ENCODE data around the gene HSPA1B.
A peak's percentile ranks its signal among the peaks of the same experiment; 100 is the strongest.
"Not testable (repeated sequence)": the region's sequence is repeated elsewhere in the genome, so short reads cannot be mapped to it uniquely, and the experiment has no call there.

HSPA1B gene

DNA sequence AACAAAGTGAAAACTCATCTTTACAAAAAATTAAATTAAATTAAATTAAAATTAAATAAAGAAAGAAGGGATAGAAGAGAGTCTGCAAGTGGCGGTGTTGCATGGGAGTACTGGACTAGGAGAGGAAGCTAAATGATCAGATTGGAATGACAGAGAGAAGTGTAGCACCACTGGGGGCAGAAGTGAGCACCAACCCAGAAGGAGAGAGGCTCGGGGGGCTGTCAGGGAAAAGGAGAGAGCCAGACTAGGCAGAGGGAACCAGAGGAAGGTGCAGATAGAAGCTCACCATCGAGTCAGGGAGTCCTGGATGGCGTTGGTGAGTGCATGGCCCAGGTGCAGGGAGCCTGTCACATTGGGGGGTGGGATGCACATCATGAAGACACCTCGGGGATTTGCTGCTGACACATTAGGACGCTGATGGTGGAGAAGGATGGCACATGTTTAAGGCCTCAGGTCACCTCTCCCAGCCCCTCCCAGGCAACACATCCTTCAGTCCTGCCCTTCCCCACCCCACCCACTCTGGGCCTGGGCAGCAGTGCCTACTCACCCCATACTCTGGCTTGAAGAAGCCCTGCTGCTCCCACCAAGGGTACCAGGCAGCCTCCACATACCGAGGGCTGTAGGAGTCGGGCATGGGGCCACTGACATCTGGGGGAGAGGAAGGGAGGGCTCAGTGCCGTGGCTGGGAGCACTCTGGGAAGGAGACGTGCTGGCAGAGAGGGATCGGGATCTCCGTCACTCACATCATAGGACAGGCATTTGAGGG, 36.0 kb upstream of the HSPA1B start:
- Histone ChIP-seq H3K79me2 (ENCODE audit: control insufficient read depth, low read length) (peaks cover 42% of the 10 kb centered on the region), H3K27ac (ENCODE audit: low read depth, low read length) (no peak overlapping the region), H3K4me3 (ENCODE audit: low read length) (no peak overlapping the region), H3K27me3 (ENCODE audit: control insufficient read depth, low read length) (no peaks in the 10 kb centered on the region), H3K9me2 (replicated peaks; ENCODE audit: control insufficient read depth, low read length) (no peaks in the 10 kb centered on the region), H4K20me1 (ENCODE audit: control insufficient read depth, insufficient read depth, low read depth, low read length) (peaks cover 4% of the 10 kb centered on the region; the same call in 1 of the 2 replicates), H3K9me3 (ENCODE audit: control insufficient read depth, insufficient read depth, low read length) (no peaks in the 10 kb centered on the region), H3K4me1 (ENCODE audit: control insufficient read depth, low read length) (peaks cover 38% of the 10 kb centered on the region), H3K4me2 (ENCODE audit: low read length) (no peak overlapping the region), H3F3A (ENCODE audit: control insufficient read depth, insufficient read depth) (peaks cover 10% of the 10 kb centered on the region), H3K36me3 (ENCODE audit: control insufficient read depth, low read length) (peaks cover 56% of the 10 kb centered on the region)
- TF ChIP-seq CTCF (IDR thresholded peaks at IDR 0.05; ENCODE audit: low read depth, low read length, poor library complexity, severe bottlenecking) (peak; percentile 80), EZH2phosphoT487 (IDR thresholded peaks at IDR 0.05; ENCODE audit: borderline replicate concordance, low read length) (no peak)

DNA sequence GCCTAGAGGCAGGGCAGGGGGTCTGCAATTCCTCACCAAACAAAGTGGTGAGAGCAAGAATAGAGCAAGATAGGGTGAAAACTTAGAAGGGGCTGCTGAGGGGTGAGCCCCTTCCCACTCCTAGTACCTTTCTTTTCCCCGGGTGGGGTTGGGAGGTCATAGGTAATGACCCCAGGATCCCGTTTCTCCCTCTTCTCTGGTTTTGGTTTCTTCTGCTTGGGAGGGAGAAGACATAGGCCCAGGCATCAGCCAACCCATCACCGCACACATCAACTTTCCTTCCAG, 35.5 kb upstream of the HSPA1B start:
- no peak for TF ChIP-seq CTCF (IDR thresholded peaks at IDR 0.05; ENCODE audit: low read depth, low read length, poor library complexity, severe bottlenecking)
- no peak for TF ChIP-seq EZH2phosphoT487 (IDR thresholded peaks at IDR 0.05; ENCODE audit: borderline replicate concordance, low read length)

GRCh38 chr6:31792761-31793171, 34.8 kb upstream of the HSPA1B start:
- no peak for TF ChIP-seq EZH2phosphoT487 (IDR thresholded peaks at IDR 0.05; ENCODE audit: borderline replicate concordance, low read length)
- no peak for TF ChIP-seq CTCF (IDR thresholded peaks at IDR 0.05; ENCODE audit: low read depth, low read length, poor library complexity, severe bottlenecking)
- Histone ChIP-seq H3F3A (ENCODE audit: control insufficient read depth, insufficient read depth) (peaks cover 22% of the 10 kb centered on the region), H3K9me2 (replicated peaks; ENCODE audit: control insufficient read depth, low read length) (no peaks in the 10 kb centered on the region), H3K4me2 (ENCODE audit: low read length) (no peak overlapping the region), H3K27ac (ENCODE audit: low read depth, low read length) (no peak overlapping the region), H3K27me3 (ENCODE audit: control insufficient read depth, low read length) (no peaks in the 10 kb centered on the region), H3K79me2 (ENCODE audit: control insufficient read depth, low read length) (peaks cover 42% of the 10 kb centered on the region), H3K4me3 (ENCODE audit: low read length) (no peak overlapping the region), H3K36me3 (ENCODE audit: control insufficient read depth, low read length) (peaks cover 61% of the 10 kb centered on the region), H3K9me3 (ENCODE audit: control insufficient read depth, insufficient read depth, low read length) (no peaks in the 10 kb centered on the region), H3K4me1 (ENCODE audit: control insufficient read depth, low read length) (peaks cover 50% of the 10 kb centered on the region), H4K20me1 (ENCODE audit: control insufficient read depth, insufficient read depth, low read depth, low read length) (peaks cover 4% of the 10 kb centered on the region; the same call in 1 of the 2 replicates)

More for the DNA sequence above, 35.5 kb upstream of the HSPA1B start:
- peaks cover 4% of the 10 kb centered on the region; the same call in 1 of the 2 replicates for H4K20me1 ChIP-seq (ENCODE audit: control insufficient read depth, insufficient read depth, low read depth, low read length)
- H3K27ac ChIP-seq (ENCODE audit: low read depth, low read length) = no peak overlapping the region
- H3K4me2 ChIP-seq (ENCODE audit: low read length) = no peak overlapping the region
- H3K27me3 ChIP-seq (ENCODE audit: control insufficient read depth, low read length) = no peaks in the 10 kb centered on the region
- H3K4me1 ChIP-seq (ENCODE audit: control insufficient read depth, low read length) = peaks cover 43% of the 10 kb centered on the region
- H3K79me2 ChIP-seq (ENCODE audit: control insufficient read depth, low read length) = peaks cover 42% of the 10 kb centered on the region
- no peaks in the 10 kb centered on the region for H3K9me3 ChIP-seq (ENCODE audit: control insufficient read depth, insufficient read depth, low read length)
- peaks cover 15% of the 10 kb centered on the region for H3F3A ChIP-seq (ENCODE audit: control insufficient read depth, insufficient read depth)
- H3K9me2 ChIP-seq (replicated peaks; ENCODE audit: control insufficient read depth, low read length) = no peaks in the 10 kb centered on the region
- H3K4me3 ChIP-seq (ENCODE audit: low read length) = no peak overlapping the region
- H3K36me3 ChIP-seq (ENCODE audit: control insufficient read depth, low read length) = peaks cover 61% of the 10 kb centered on the region

DNA sequence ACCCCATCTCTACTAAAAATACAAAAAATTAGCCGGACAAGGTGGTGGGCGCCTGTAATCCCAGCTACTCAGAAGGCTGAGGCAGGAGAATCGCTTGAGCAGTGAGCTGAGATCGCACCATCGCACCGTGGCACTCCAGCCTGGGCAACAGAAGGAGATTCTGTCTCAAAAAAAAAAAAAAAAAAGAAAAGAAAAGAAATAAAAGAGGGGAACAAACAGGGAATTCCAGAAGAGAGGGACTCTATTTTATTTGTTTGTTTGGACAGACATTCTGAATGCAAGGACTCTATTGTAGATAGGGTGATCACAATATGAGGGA, 33.7 kb upstream of the HSPA1B start:
- not testable (repeated sequence) for H3K9me3 ChIP-seq (ENCODE audit: control insufficient read depth, insufficient read depth, low read length); H3K9me2 ChIP-seq (replicated peaks; ENCODE audit: control insufficient read depth, low read length); H3K27me3 ChIP-seq (ENCODE audit: control insufficient read depth, low read length); H4K20me1 ChIP-seq (ENCODE audit: control insufficient read depth, insufficient read depth, low read depth, low read length)
- Histone ChIP-seq H3K36me3 (ENCODE audit: control insufficient read depth, low read length) (peaks cover 62% of the 10 kb centered on the region), H3K4me1 (ENCODE audit: control insufficient read depth, low read length) (peaks cover 61% of the 10 kb centered on the region), H3K4me2 (ENCODE audit: low read length) (peak overlapping the region; percentile 89), H3F3A (ENCODE audit: control insufficient read depth, insufficient read depth) (peaks cover 22% of the 10 kb centered on the region), H3K4me3 (ENCODE audit: low read length) (peak overlapping the region; percentile 97), H3K27ac (ENCODE audit: low read depth, low read length) (peak overlapping the region; percentile 60; the same call in 1 of the 2 replicates), H3K79me2 (ENCODE audit: control insufficient read depth, low read length) (peaks cover 42% of the 10 kb centered on the region)
